Mucosa of rectum (tissue), 2 donors: Measurements from ENCODE around the gene NSD1.
"Not testable (repeated sequence)": the region's sequence is repeated elsewhere in the genome, so short reads cannot be mapped to it uniquely, and the experiment has no call there.

Experiments used
- H3K27ac ChIP-seq, 2 donors: one replicate each; pipeline ENCODE4 v1.7.0; 2013; ENCODE audit warnings: inconsistent platforms in 2 of 2, low read depth in 2 of 2, low read length in 2 of 2
- H3K27me3 ChIP-seq, 2 donors: one replicate each; pipeline ENCODE4 v1.7.0; 2013; ENCODE audit warnings: low read length in 2 of 2; ENCODE audit not compliant: control insufficient read depth in 2 of 2, insufficient read depth in 2 of 2
- H3K36me3 ChIP-seq, 2 donors: one replicate each; pipeline ENCODE4 v1.7.0; 2013; ENCODE audit warnings: low read length in 2 of 2; ENCODE audit not compliant: control insufficient read depth in 2 of 2, insufficient read depth in 2 of 2
- H3K4me1 ChIP-seq, 2 donors: one replicate each; pipeline ENCODE4 v1.7.0; 2013; ENCODE audit warnings: low read length in 2 of 2, mild to moderate bottlenecking in 1 of 2; ENCODE audit not compliant: control insufficient read depth in 2 of 2, insufficient read depth in 2 of 2
- H3K4me3 ChIP-seq, 2 donors: one replicate each; pipeline ENCODE4 v1.7.0; 2013; ENCODE audit warnings: low read length in 2 of 2
- H3K9ac ChIP-seq, 2 donors: one replicate each; pipeline ENCODE4 v1.7.0; 2013; ENCODE audit warnings: low read length in 2 of 2, low read depth in 1 of 2, mild to moderate bottlenecking in 1 of 2
- H3K9me3 ChIP-seq, 2 donors: one replicate each; pipeline ENCODE4 v1.7.0; 2013; ENCODE audit warnings: low read length in 2 of 2; ENCODE audit not compliant: control insufficient read depth in 2 of 2
- donor health status: healthy.
- donor health status: Normal muscosa, but diverticular disease.

The NSD1 gene

GRCh38 chr5:177142098-177142611 lies 8.6 kb downstream of the NSD1 start:
- H3K4me1 ChIP-seq: peaks cover 0 to 2% of the 10 kb centered on the region in 2 donors
- H3K27me3 ChIP-seq: no peaks in the 10 kb centered on the region
- no peak overlapping the region for H3K4me3 ChIP-seq
- H3K36me3 ChIP-seq: peaks cover 25 to 33% of the 10 kb centered on the region in 2 donors
- no peak overlapping the region for H3K9ac ChIP-seq
- H3K9me3 ChIP-seq: no peaks in the 10 kb centered on the region
- H3K27ac ChIP-seq: no peak overlapping the region

GRCh38 chr5:177142778-177143177 lies 9.2 kb downstream of the NSD1 start:
- H3K9me3 ChIP-seq: no peaks in the 10 kb centered on the region
- no peak overlapping the region for H3K4me3 ChIP-seq
- no peak overlapping the region for H3K27ac ChIP-seq
- H3K36me3 ChIP-seq: peaks cover 30 to 34% of the 10 kb centered on the region in 2 donors
- no peak overlapping the region for H3K9ac ChIP-seq
- H3K4me1 ChIP-seq: peaks cover 0 to 2% of the 10 kb centered on the region in 2 donors
- H3K27me3 ChIP-seq: no peaks in the 10 kb centered on the region

DNA sequence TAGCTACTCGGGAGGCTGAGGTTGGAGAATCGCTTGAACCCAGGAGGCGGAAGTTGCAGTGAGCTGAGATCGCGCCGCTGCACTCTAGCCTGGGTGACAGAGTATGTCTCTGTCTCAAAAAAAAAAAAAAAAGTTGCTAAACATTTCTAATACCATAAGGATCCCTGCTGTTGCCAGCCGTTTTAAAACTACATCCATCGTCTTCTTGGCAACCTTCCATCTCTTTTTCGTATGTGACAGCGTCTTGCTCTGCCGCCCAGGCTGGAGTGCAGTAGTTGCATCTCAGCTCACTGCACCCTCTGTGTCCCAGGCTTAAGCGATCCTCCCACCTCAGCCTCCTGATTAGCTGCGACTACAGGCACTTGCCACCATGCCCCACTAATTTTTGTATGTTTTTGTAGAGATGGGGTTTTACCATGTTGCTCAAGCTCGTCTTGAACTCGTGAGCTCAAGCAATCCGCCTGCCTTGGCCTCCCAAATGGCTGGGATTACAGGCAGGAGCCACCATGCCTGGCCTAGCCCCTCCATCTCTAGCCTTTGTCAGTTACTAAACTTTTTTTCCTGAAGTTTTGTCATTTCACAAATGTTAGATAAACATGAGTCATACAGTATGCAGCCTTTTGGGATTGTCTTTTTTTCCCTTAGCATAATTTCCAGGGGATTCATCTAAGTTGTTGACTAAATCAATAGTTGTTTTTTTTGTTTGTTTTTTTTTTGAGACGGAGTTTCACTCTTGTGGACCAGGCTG lies 13.5 kb downstream of the NSD1 start:
- no peaks in the 10 kb centered on the region for H3K27me3 ChIP-seq
- H3K27ac ChIP-seq: no peak overlapping the region
- H3K36me3 ChIP-seq: peaks cover 24 to 39% of the 10 kb centered on the region in 2 donors
- H3K9me3 ChIP-seq: no peaks in the 10 kb centered on the region
- H3K9ac ChIP-seq: no peak overlapping the region
- H3K4me3 ChIP-seq: no peak overlapping the region
- no peaks in the 10 kb centered on the region for H3K4me1 ChIP-seq

DNA sequence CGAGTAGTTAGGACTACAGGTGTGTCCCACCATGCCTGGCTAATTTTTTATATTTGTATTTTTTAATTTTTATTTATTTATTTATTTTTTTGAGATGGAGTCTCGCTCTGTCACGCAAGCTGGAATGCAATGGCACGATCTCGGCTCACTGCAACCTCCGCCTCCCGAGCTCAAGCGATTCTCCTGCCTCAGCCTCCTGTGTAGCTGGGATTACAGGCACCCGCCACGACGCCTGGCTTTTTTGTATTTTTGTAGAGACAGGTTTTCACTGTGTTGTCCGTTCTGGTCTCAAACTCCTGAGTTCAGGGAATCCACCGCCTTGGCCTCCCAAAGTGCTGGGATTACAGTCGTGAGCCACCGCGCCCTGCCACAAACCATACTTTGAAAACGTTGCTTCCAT lies 16.5 kb downstream of the NSD1 start:
- H3K36me3 ChIP-seq: peaks cover 12 to 28% of the 10 kb centered on the region in 2 donors
- H3K27ac ChIP-seq, H3K4me1 ChIP-seq, H3K27me3 ChIP-seq, H3K9ac ChIP-seq, H3K9me3 ChIP-seq, H3K4me3 ChIP-seq: not testable (repeated sequence)

DNA sequence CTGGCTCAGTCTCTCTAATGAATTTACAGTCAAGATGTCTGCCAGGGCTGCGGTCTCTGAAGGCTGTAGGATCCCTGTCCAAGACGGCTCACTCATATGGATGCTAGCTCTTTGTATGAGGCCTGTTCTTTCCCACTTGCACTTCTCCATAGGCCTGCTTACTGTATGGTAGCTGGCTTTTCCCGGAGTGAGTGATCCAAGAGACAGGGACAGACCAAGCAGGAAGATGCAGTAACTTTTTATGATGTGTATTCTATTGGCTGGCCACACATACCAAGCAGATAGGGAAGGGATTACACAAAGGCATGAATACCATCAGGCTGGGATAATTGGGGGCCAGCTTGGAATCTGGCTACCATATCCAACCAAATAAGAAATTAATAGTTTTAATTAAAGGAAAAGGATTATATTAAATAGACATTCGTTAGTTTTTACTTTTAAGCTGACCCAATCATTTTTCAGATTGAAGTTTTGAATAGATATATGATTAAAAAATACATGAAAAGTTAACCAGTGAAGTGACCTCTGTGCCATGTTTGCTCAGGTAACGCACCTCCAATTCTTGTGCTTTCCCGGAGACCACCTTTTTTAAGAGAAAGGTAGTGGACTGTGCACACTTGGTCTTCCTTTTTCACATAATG lies 20.6 kb downstream of the NSD1 start:
- no peaks in the 10 kb centered on the region for H3K9me3 ChIP-seq
- peaks cover 0 to 4% of the 10 kb centered on the region in 2 donors for H3K4me1 ChIP-seq
- H3K9ac ChIP-seq: no peak overlapping the region
- H3K27ac ChIP-seq: no peak overlapping the region
- H3K27me3 ChIP-seq: no peaks in the 10 kb centered on the region
- no peak overlapping the region for H3K4me3 ChIP-seq
- H3K36me3 ChIP-seq: peaks cover 3 to 15% of the 10 kb centered on the region in 2 donors

DNA sequence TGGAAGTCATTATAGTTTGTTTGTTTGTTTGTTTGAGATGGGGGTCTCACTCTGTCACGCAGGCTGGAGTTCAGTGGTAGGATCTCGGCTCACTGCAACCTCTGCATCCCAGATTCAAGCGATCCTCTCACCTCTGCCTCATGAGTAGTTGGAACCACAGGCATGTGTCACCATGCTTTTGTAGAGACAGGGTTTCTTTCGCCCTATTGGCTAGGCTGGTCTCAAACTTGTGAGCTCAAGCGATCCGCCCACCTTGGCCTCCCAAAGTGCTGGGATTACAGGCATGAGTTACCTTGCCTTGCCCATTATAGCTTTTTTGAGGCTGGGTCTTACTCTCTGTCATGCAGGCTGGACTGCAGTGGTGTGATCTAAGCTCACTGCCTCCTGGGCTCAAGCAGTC lies 28.8 kb downstream of the NSD1 start:
- H3K36me3 ChIP-seq: peaks cover 3 to 12% of the 10 kb centered on the region in 2 donors
- no peaks in the 10 kb centered on the region for H3K27me3 ChIP-seq
- H3K9me3 ChIP-seq: no peaks in the 10 kb centered on the region
- H3K9ac ChIP-seq: no peak overlapping the region
- H3K27ac ChIP-seq: no peak overlapping the region
- no peaks in the 10 kb centered on the region for H3K4me1 ChIP-seq
- H3K4me3 ChIP-seq: no peak overlapping the region

DNA sequence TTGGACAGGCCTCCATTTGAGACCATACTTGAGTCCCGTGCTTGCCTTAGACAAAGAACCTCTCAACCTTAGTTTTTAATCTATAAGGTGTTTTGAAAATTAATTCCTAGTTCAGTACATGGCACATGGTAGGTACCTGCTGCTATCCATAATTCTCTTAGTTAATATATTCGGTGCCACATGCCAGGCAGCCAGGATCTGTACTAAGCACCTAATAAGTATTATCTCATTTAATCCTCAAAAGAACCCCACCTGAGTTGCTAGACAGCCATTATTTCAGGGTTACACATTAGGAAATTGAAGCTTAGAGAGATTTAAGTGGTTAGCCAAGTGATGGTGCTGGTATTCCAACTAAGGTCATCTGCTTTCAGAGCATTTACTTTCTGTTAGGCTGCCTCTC lies 29.9 kb downstream of the NSD1 start:
- Histone ChIP-seq H3K27me3 (no peaks in the 10 kb centered on the region), H3K27ac (no peak overlapping the region), H3K4me1 (no peaks in the 10 kb centered on the region), H3K9me3 (no peaks in the 10 kb centered on the region), H3K4me3 (no peak overlapping the region), H3K36me3 (peaks cover 3 to 12% of the 10 kb centered on the region in 2 donors), H3K9ac (no peak overlapping the region)

- Histone ChIP-seq H3K4me1 (no peaks in the 10 kb centered on the region), H3K27ac (no peak overlapping the region), H3K36me3 (peaks cover 3 to 12% of the 10 kb centered on the region in 2 donors), H3K9me3 (no peaks in the 10 kb centered on the region), H3K9ac (no peak overlapping the region), H3K27me3 (no peaks in the 10 kb centered on the region), H3K4me3 (no peak overlapping the region)
These were observed 35.7 kb downstream of the NSD1 start for GRCh38 chr5:177169271-177169670.

- Histone ChIP-seq H3K4me3 (no peak overlapping the region), H3K4me1 (no peaks in the 10 kb centered on the region), H3K27me3 (no peaks in the 10 kb centered on the region), H3K9ac (no peak overlapping the region), H3K27ac (no peak overlapping the region), H3K9me3 (no peaks in the 10 kb centered on the region), H3K36me3 (peaks cover 0 to 5% of the 10 kb centered on the region in 2 donors)
These were observed 38.4 kb downstream of the NSD1 start for GRCh38 chr5:177171961-177172360.

DNA sequence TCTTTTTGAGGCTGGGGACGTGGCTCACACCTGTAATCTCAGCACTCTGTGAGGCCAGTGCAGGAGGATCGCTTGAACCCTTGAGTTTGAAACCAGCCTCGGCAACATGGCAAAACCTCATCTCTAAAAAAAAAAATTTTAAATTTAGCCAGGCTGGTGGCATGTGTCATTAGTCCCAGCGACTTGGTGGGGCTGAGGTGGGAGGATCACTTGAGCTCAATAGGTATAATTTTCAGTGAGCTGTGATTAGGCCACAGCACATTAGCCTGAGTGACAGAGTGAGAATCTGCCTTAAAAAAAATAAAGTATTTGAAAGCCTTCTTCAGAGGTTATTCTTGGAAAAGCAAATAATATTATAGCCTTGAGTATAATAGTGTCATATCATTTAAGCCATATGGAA lies 41.8 kb downstream of the NSD1 start:
- Histone ChIP-seq H3K27ac (no peak overlapping the region), H3K9ac (no peak overlapping the region), H3K9me3 (no peaks in the 10 kb centered on the region), H3K4me3 (no peak overlapping the region), H3K4me1 (no peaks in the 10 kb centered on the region), H3K27me3 (no peaks in the 10 kb centered on the region), H3K36me3 (no peaks in the 10 kb centered on the region)
